ENCODE measurements around the gene HAVCR1.

The HAVCR1 gene

GRCh38 chr5:157059093-157059539, at the start of gene HAVCR1:
Gene HAVCR1 (minus strand): TSS chr5:157059116. CDS start chr5:157057943, 1,173 bp downstream.
- H3K4me3 ChIP-seq (replicated peaks; ENCODE audit: low read depth, low read length): no peak within 1 kb of the TSS
- no peak for TF ChIP-seq CTCF (IDR thresholded peaks at IDR 0.05; ENCODE audit: low read length, missing control alignments)
- DNase-seq (ENCODE audit: low read depth): no peak

- no peak for TF ChIP-seq CTCF (IDR thresholded peaks at IDR 0.05; ENCODE audit: low read length, missing control alignments)
- DNase-seq (ENCODE audit: low read depth): no peak
- H3K4me3 ChIP-seq (replicated peaks; ENCODE audit: low read depth, low read length): no peak overlapping the region
Observed at GRCh38 chr5:157107508-157107907, 48.6 kb upstream of the HAVCR1 start.

- DNase-seq (ENCODE audit: low read depth): no peak
- H3K4me3 ChIP-seq (replicated peaks; ENCODE audit: low read depth, low read length): no peak overlapping the region
- TF ChIP-seq CTCF (IDR thresholded peaks at IDR 0.05; ENCODE audit: low read length, missing control alignments): no peak
Observed at GRCh38 chr5:157106630-157107461, 47.9 kb upstream of the HAVCR1 start.

- H3K4me3 ChIP-seq (replicated peaks; ENCODE audit: low read depth, low read length): no peak overlapping the region
- DNase-seq (ENCODE audit: low read depth): peak; percentile 11
- TF ChIP-seq CTCF (IDR thresholded peaks at IDR 0.05; ENCODE audit: low read length, missing control alignments): no peak
Observed at GRCh38 chr5:157100140-157100679, 41.3 kb upstream of the HAVCR1 start.

- H3K4me3 ChIP-seq (replicated peaks; ENCODE audit: low read depth, low read length): no peak overlapping the region
- no peak for TF ChIP-seq CTCF (IDR thresholded peaks at IDR 0.05; ENCODE audit: low read length, missing control alignments)
- DNase-seq (ENCODE audit: low read depth): no peak
Observed at GRCh38 chr5:157088342-157088990, 29.6 kb upstream of the HAVCR1 start.

- DNase-seq (ENCODE audit: low read depth): no peak
- TF ChIP-seq CTCF (IDR thresholded peaks at IDR 0.05; ENCODE audit: low read length, missing control alignments): no peak
- H3K4me3 ChIP-seq (replicated peaks; ENCODE audit: low read depth, low read length): no peak overlapping the region
Observed at GRCh38 chr5:157086751-157087359, 27.9 kb upstream of the HAVCR1 start.

All from fibroblast of pulmonary artery (primary cell).